ENCODE measurements around the gene ISLR. TPM values are rescaled to one million over a fixed set of nuclear protein-coding genes. Genes with fewer than 3 reads are reported as not detected.

Gene ISLR
- total and polyA plus RNA-seq, 2 donors (not counting 1 experiment from before 2014, with no cell fraction given): 14.0 to 17.3 TPM

- peak overlapping the region in 1 of 4 experiments; percentile 23 for H3K4me3 ChIP-seq (replicated peaks in 1 of 4; ENCODE audit: control extremely low read depth in 1 of 4, insufficient read depth in 1 of 4, low read depth in 3 of 4, low read length in 4 of 4)
- H3K9me3 ChIP-seq (ENCODE audit: control insufficient read depth, insufficient read depth, low read depth, low read length): no peaks in the 10 kb centered on the region
- peak in 1 of 2 donors; percentile 5 for DNase-seq (ENCODE audit: low read depth in 2 of 2)
- H3K4me1 ChIP-seq (ENCODE audit: control insufficient read depth, extremely low read depth, insufficient read depth, low read length): no peaks in the 10 kb centered on the region
- H2AFZ ChIP-seq (ENCODE audit: low read length): no peak overlapping the region
- H3K27ac ChIP-seq (ENCODE audit: insufficient read depth, low read length): no peak overlapping the region
- TF ChIP-seq CTCF (conservative IDR thresholded peaks at IDR 0.05 in 1 of 2, IDR thresholded peaks at IDR 0.05 in 1 of 2; ENCODE audit: low read depth in 1 of 2, low read length in 2 of 2) (no peak), EZH2 (IDR thresholded peaks at IDR 0.05; ENCODE audit: low read length, missing control alignments) (peak; percentile 83)
- H3K9ac ChIP-seq (ENCODE audit: insufficient read depth, low read length): no peak overlapping the region
- H3K27me3 ChIP-seq (ENCODE audit: control insufficient read depth, insufficient read depth, low read length): peaks cover 52% of the 10 kb centered on the region
- H3K36me3 ChIP-seq (ENCODE audit: control insufficient read depth, insufficient read depth, low read length): no peaks in the 10 kb centered on the region
- no peak overlapping the region for H3K4me2 ChIP-seq (ENCODE audit: extremely low read depth, insufficient read depth, low read length)
- no peaks in the 10 kb centered on the region for H3K79me2 ChIP-seq (ENCODE audit: control insufficient read depth, insufficient read depth, low read length)
- H4K20me1 ChIP-seq (ENCODE audit: control insufficient read depth, extremely low read depth, insufficient read depth, low read length): no peaks in the 10 kb centered on the region
Observed at GRCh38 chr15:74136814-74137536, 36.5 kb upstream of the ISLR start.

GRCh38 chr15:74137537-74137894 is 36.0 kb upstream of the ISLR start:
- no peak overlapping the region for H3K4me3 ChIP-seq (replicated peaks in 1 of 4; ENCODE audit: control extremely low read depth in 1 of 4, insufficient read depth in 1 of 4, low read depth in 3 of 4, low read length in 4 of 4)
- no peak overlapping the region for H3K4me2 ChIP-seq (ENCODE audit: extremely low read depth, insufficient read depth, low read length)
- H3K9ac ChIP-seq (ENCODE audit: insufficient read depth, low read length): no peak overlapping the region
- no peaks in the 10 kb centered on the region for H3K9me3 ChIP-seq (ENCODE audit: control insufficient read depth, insufficient read depth, low read depth, low read length)
- no peak overlapping the region for H3K27ac ChIP-seq (ENCODE audit: insufficient read depth, low read length)
- H3K27me3 ChIP-seq (ENCODE audit: control insufficient read depth, insufficient read depth, low read length): peaks cover 51% of the 10 kb centered on the region
- no peaks in the 10 kb centered on the region for H3K4me1 ChIP-seq (ENCODE audit: control insufficient read depth, extremely low read depth, insufficient read depth, low read length)
- no peaks in the 10 kb centered on the region for H4K20me1 ChIP-seq (ENCODE audit: control insufficient read depth, extremely low read depth, insufficient read depth, low read length)
- peak; percentile 21 for TF ChIP-seq EZH2 (IDR thresholded peaks at IDR 0.05; ENCODE audit: low read length, missing control alignments)
- no peak for TF ChIP-seq CTCF (conservative IDR thresholded peaks at IDR 0.05 in 1 of 2, IDR thresholded peaks at IDR 0.05 in 1 of 2; ENCODE audit: low read depth in 1 of 2, low read length in 2 of 2)
- no peak for DNase-seq (ENCODE audit: low read depth in 2 of 2)
- H3K79me2 ChIP-seq (ENCODE audit: control insufficient read depth, insufficient read depth, low read length): no peaks in the 10 kb centered on the region
- no peak overlapping the region for H2AFZ ChIP-seq (ENCODE audit: low read length)
- H3K36me3 ChIP-seq (ENCODE audit: control insufficient read depth, insufficient read depth, low read length): no peaks in the 10 kb centered on the region

- TF ChIP-seq CTCF (conservative IDR thresholded peaks at IDR 0.05 in 1 of 2, IDR thresholded peaks at IDR 0.05 in 1 of 2; ENCODE audit: low read depth in 1 of 2, low read length in 2 of 2): no peak
- TF ChIP-seq EZH2 (IDR thresholded peaks at IDR 0.05; ENCODE audit: low read length, missing control alignments): no peak
- H3K4me1 ChIP-seq (ENCODE audit: control insufficient read depth, extremely low read depth, insufficient read depth, low read length): no peaks in the 10 kb centered on the region
- DNase-seq (ENCODE audit: low read depth in 2 of 2): no peak
- no peak overlapping the region for H3K4me3 ChIP-seq (replicated peaks in 1 of 4; ENCODE audit: control extremely low read depth in 1 of 4, insufficient read depth in 1 of 4, low read depth in 3 of 4, low read length in 4 of 4)
- no peaks in the 10 kb centered on the region for H4K20me1 ChIP-seq (ENCODE audit: control insufficient read depth, extremely low read depth, insufficient read depth, low read length)
- no peaks in the 10 kb centered on the region for H3K9me3 ChIP-seq (ENCODE audit: control insufficient read depth, insufficient read depth, low read depth, low read length)
- H2AFZ ChIP-seq (ENCODE audit: low read length): no peak overlapping the region
- H3K27ac ChIP-seq (ENCODE audit: insufficient read depth, low read length): no peak overlapping the region
- no peak overlapping the region for H3K4me2 ChIP-seq (ENCODE audit: extremely low read depth, insufficient read depth, low read length)
- no peaks in the 10 kb centered on the region for H3K36me3 ChIP-seq (ENCODE audit: control insufficient read depth, insufficient read depth, low read length)
- no peak overlapping the region for H3K9ac ChIP-seq (ENCODE audit: insufficient read depth, low read length)
- H3K79me2 ChIP-seq (ENCODE audit: control insufficient read depth, insufficient read depth, low read length): no peaks in the 10 kb centered on the region
- peaks cover 40% of the 10 kb centered on the region for H3K27me3 ChIP-seq (ENCODE audit: control insufficient read depth, insufficient read depth, low read length)
Observed at GRCh38 chr15:74138642-74139041, 34.9 kb upstream of the ISLR start.

All from fibroblast of lung (primary cell).